ENCODE measurements around the gene MAP4K1. TPM values are rescaled to one million over a fixed set of nuclear protein-coding genes. Genes with fewer than 3 reads are reported as not detected.

The MAP4K1 gene
- total and polyA plus RNA-seq, 2 of the 13 experiments (the other 11 are each of a cell fraction or from before 2014, with no cell fraction given): 0.24 to 0.89 TPM

DNA sequence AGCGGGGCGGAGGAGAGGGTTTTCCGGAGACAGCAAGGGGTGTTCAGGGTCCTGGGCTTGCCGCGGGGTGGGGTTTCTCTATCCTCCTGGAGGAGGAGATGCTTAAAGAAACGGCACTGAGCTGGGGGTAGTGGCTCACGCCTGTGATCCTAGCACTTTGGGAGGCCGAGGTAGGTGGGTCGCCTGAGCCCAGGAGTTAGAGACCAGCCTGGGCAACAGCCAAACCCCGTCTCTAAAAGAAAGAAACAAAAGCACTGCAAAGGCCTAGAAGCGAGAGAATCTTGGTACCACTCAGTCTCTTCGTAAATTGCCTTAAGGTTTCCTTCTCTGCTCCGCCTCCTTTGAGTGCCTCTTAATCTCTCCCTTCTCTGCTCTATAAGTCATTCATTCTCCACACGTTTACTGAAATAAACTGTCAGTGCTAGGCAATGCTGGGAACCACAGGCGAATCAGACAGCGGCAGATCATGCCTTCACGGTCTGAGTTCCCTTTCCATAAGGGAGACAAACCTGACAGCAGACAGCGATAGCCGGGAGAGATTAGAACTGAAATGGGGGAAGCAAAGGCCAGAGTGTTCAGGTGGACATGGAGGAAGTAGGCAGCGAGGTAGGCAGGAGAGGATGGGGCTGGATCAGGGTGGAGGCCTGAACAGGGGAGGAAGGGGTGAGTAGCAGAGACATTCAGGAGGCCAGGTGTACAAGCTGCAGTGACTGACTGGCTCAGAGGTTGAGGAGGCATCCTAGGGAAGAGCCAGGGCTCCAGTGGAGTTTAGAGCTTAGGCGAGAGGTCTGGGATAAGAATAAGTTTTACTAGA lies 1.8 kb upstream of the MAP4K1 start (continued):
- TF ChIP-seq, protein P1, sequence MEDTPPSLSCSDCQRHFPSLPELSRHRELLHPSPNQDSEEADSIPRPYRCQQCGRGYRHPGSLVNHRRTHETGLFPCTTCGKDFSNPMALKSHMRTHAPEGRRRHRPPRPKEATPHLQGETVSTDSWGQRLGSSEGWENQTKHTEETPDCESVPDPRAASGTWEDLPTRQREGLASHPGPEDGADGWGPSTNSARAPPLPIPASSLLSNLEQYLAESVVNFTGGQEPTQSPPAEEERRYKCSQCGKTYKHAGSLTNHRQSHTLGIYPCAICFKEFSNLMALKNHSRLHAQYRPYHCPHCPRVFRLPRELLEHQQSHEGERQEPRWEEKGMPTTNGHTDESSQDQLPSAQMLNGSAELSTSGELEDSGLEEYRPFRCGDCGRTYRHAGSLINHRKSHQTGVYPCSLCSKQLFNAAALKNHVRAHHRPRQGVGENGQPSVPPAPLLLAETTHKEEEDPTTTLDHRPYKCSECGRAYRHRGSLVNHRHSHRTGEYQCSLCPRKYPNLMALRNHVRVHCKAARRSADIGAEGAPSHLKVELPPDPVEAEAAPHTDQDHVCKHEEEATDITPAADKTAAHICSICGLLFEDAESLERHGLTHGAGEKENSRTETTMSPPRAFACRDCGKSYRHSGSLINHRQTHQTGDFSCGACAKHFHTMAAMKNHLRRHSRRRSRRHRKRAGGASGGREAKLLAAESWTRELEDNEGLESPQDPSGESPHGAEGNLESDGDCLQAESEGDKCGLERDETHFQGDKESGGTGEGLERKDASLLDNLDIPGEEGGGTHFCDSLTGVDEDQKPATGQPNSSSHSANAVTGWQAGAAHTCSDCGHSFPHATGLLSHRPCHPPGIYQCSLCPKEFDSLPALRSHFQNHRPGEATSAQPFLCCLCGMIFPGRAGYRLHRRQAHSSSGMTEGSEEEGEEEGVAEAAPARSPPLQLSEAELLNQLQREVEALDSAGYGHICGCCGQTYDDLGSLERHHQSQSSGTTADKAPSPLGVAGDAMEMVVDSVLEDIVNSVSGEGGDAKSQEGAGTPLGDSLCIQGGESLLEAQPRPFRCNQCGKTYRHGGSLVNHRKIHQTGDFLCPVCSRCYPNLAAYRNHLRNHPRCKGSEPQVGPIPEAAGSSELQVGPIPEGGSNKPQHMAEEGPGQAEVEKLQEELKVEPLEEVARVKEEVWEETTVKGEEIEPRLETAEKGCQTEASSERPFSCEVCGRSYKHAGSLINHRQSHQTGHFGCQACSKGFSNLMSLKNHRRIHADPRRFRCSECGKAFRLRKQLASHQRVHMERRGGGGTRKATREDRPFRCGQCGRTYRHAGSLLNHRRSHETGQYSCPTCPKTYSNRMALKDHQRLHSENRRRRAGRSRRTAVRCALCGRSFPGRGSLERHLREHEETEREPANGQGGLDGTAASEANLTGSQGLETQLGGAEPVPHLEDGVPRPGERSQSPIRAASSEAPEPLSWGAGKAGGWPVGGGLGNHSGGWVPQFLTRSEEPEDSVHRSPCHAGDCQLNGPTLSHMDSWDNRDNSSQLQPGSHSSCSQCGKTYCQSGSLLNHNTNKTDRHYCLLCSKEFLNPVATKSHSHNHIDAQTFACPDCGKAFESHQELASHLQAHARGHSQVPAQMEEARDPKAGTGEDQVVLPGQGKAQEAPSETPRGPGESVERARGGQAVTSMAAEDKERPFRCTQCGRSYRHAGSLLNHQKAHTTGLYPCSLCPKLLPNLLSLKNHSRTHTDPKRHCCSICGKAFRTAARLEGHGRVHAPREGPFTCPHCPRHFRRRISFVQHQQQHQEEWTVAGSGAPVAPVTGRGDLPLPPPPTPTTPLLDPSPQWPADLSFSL (CRISPR knock-in tag; IDR thresholded peaks at IDR 0.05): no peak
- TF ChIP-seq GABPB1 (CRISPR knock-in tag; IDR thresholded peaks at IDR 0.05): 0 out of 2 replicates have a peak, but pooled peaks have one; percentile 1
- TF ChIP-seq, protein P2, sequence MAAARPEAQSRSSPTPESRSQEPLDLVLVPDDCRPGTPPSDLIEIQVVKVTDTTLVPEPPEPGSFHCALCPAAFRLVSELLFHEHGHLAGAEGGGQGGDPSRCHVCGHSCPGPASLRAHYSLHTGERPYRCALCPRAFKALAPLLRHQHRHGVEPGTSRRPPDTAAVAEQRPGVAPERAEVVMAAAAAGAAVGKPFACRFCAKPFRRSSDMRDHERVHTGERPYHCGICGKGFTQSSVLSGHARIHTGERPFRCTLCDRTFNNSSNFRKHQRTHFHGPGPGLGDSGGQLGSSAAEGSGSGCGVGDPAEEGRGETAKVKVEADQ (CRISPR knock-in tag; IDR thresholded peaks at IDR 0.05; ENCODE audit: borderline replicate concordance): 0 out of 2 replicates have a peak, but pooled peaks have one; percentile 4
- TF ChIP-seq, protein P3, sequence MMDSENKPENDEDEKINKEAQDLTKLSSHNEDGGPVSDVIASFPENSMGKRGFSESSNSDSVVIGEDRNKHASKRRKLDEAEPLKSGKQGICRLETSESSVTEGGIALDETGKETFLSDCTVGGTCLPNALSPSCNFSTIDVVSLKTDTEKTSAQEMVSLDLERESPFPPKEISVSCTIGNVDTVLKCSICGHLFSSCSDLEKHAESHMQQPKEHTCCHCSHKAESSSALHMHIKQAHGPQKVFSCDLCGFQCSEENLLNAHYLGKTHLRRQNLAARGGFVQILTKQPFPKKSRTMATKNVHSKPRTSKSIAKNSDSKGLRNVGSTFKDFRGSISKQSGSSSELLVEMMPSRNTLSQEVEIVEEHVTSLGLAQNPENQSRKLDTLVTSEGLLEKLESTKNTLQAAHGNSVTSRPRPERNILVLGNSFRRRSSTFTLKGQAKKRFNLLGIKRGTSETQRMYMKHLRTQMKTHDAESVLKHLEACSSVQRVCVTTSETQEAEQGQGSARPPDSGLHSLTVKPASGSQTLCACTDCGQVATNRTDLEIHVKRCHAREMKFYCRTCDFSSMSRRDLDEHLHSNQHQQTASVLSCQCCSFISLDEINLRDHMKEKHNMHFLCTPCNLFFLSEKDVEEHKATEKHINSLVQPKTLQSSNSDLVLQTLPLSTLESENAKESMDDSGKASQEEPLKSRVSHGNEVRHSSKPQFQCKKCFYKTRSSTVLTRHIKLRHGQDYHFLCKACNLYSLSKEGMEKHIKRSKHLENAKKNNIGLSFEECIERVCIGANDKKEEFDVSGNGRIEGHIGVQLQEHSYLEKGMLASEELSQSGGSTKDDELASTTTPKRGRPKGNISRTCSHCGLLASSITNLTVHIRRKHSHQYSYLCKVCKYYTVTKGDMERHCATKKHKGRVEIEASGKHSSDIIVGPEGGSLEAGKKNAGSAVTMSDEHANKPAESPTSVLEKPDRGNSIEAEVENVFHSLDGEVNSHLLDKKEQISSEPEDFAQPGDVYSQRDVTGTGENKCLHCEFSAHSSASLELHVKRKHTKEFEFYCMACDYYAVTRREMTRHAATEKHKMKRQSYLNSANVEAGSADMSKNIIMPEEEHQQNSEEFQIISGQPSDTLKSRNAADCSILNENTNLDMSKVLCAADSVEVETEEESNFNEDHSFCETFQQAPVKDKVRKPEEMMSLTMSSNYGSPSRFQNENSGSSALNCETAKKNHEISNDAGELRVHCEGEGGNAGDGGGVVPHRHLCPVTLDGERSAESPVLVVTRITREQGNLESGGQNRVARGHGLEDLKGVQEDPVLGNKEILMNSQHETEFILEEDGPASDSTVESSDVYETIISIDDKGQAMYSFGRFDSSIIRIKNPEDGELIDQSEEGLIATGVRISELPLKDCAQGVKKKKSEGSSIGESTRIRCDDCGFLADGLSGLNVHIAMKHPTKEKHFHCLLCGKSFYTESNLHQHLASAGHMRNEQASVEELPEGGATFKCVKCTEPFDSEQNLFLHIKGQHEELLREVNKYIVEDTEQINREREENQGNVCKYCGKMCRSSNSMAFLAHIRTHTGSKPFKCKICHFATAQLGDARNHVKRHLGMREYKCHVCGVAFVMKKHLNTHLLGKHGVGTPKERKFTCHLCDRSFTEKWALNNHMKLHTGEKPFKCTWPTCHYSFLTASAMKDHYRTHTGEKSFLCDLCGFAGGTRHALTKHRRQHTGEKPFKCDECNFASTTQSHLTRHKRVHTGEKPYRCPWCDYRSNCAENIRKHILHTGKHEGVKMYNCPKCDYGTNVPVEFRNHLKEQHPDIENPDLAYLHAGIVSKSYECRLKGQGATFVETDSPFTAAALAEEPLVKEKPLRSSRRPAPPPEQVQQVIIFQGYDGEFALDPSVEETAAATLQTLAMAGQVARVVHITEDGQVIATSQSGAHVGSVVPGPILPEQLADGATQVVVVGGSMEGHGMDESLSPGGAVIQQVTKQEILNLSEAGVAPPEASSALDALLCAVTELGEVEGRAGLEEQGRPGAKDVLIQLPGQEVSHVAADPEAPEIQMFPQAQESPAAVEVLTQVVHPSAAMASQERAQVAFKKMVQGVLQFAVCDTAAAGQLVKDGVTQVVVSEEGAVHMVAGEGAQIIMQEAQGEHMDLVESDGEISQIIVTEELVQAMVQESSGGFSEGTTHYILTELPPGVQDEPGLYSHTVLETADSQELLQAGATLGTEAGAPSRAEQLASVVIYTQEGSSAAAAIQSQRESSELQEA (CRISPR knock-in tag; IDR thresholded peaks at IDR 0.05; ENCODE audit: not compliant biosample characterization): peak; percentile 72

Measured in HepG2 (cell line).